ENCODE results near the gene TGM4.

TGM4 gene

DNA sequence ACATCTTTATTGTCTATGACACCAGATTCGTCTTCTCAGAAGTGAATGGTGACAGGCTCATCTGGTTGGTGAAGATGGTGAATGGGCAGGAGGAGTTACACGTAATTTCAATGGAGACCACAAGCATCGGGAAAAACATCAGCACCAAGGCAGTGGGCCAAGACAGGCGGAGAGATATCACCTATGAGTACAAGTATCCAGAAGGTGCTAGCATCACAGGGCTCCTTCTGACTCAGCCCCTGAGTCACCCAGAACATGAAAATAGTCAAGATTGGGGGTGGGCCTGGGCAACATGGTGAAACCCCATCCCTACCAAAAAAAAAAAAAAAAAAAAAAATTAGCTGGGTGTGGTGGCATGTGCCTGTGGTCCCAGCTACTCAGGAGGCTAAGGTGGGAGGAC lies 32.6 kb downstream of the TGM4 start:
- no peaks in the 10 kb centered on the region for H3K36me3 ChIP-seq
- TF ChIP-seq CTCF (IDR thresholded peaks at IDR 0.05) = no peak
- H3K27ac ChIP-seq = no peak overlapping the region
- H3K4me3 ChIP-seq (ENCODE audit: low read depth in 1 of 2, low read length in 1 of 2) = no peak overlapping the region
- H3K27me3 ChIP-seq = peaks cover 37% of the 10 kb centered on the region
- H3K9me3 ChIP-seq = no peaks in the 10 kb centered on the region
- H3K4me1 ChIP-seq (ENCODE audit: control insufficient read depth in 1 of 2, insufficient read depth in 1 of 2, low read depth in 1 of 2, low read length in 1 of 2) = no peaks in the 10 kb centered on the region

- no peaks in the 10 kb centered on the region for H3K9me3 ChIP-seq
- H3K36me3 ChIP-seq = no peaks in the 10 kb centered on the region
- no peak for TF ChIP-seq CTCF (IDR thresholded peaks at IDR 0.05)
- H3K4me3 ChIP-seq (ENCODE audit: low read depth in 1 of 2, low read length in 1 of 2) = no peak overlapping the region
- H3K27ac ChIP-seq = no peak overlapping the region
- peaks cover 37% of the 10 kb centered on the region for H3K27me3 ChIP-seq
- no peaks in the 10 kb centered on the region for H3K4me1 ChIP-seq (ENCODE audit: control insufficient read depth in 1 of 2, insufficient read depth in 1 of 2, low read depth in 1 of 2, low read length in 1 of 2)
Measured at GRCh38 chr3:44907612-44908011, 33.2 kb downstream of the TGM4 start.

GRCh38 chr3:44909063-44909462 lies 34.7 kb downstream of the TGM4 start:
- TF ChIP-seq CTCF (IDR thresholded peaks at IDR 0.05) = no peak
- Histone ChIP-seq H3K9me3 (no peaks in the 10 kb centered on the region), H3K4me3 (ENCODE audit: low read depth in 1 of 2, low read length in 1 of 2) (no peak overlapping the region), H3K27ac (no peak overlapping the region), H3K27me3 (peaks cover 28% of the 10 kb centered on the region), H3K4me1 (ENCODE audit: control insufficient read depth in 1 of 2, insufficient read depth in 1 of 2, low read depth in 1 of 2, low read length in 1 of 2) (no peaks in the 10 kb centered on the region), H3K36me3 (no peaks in the 10 kb centered on the region)

DNA sequence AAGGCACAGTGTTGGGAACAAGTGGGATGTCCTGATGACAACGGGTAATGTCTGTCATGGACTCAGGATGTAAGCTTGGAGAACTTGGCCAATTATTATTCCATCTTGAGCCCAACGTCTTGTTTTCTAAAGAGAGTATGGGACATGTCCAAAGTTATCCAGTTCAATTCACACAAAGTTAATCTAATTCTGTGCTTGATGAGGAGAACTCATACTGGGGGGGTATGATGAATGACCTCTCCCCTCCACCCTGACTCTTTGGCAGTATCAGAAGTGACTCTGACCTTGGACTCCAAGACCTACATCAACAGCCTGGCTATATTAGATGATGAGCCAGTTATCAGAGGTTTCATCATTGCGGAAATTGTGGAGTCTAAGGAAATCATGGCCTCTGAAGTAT lies 36.3 kb downstream of the TGM4 start:
- Histone ChIP-seq H3K9me3 (no peaks in the 10 kb centered on the region), H3K36me3 (peaks cover 10% of the 10 kb centered on the region), H3K4me1 (ENCODE audit: control insufficient read depth in 1 of 2, insufficient read depth in 1 of 2, low read depth in 1 of 2, low read length in 1 of 2) (peaks cover 1 to 2% of the 10 kb centered on the region in 2 experiments), H3K4me3 (ENCODE audit: low read depth in 1 of 2, low read length in 1 of 2) (no peak overlapping the region), H3K27me3 (peaks cover 28% of the 10 kb centered on the region), H3K27ac (no peak overlapping the region)
- no peak for TF ChIP-seq CTCF (IDR thresholded peaks at IDR 0.05)

DNA sequence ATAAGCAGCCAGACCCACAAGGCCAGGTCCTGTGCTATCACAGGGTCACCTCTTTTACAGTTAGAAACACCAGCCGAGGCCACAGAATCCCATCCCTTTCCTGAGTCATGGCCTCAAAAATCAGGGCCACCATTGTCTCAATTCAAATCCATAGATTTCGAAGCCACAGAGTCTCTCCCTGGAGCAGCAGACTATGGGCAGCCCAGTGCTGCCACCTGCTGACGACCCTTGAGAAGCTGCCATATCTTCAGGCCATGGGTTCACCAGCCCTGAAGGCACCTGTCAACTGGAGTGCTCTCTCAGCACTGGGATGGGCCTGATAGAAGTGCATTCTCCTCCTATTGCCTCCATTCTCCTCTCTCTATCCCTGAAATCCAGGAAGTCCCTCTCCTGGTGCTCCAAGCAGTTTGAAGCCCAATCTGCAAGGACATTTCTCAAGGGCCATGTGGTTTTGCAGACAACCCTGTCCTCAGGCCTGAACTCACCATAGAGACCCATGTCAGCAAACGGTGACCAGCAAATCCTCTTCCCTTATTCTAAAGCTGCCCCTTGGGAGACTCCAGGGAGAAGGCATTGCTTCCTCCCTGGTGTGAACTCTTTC lies 39.6 kb downstream of the TGM4 start:
- peak; percentile 64 for TF ChIP-seq CTCF (IDR thresholded peaks at IDR 0.05)
- Histone ChIP-seq H3K9me3 (no peaks in the 10 kb centered on the region), H3K36me3 (peaks cover 43% of the 10 kb centered on the region), H3K4me3 (ENCODE audit: low read depth in 1 of 2, low read length in 1 of 2) (no peak overlapping the region), H3K27me3 (peaks cover 24% of the 10 kb centered on the region), H3K4me1 (ENCODE audit: control insufficient read depth in 1 of 2, insufficient read depth in 1 of 2, low read depth in 1 of 2, low read length in 1 of 2) (peaks cover 2 to 3% of the 10 kb centered on the region in 2 experiments), H3K27ac (no peak overlapping the region)
